PC-3 (cell line): ENCODE data around the gene ABTB2. TPM values are rescaled to one million over a fixed set of nuclear protein-coding genes. Genes with fewer than 3 reads are reported as not detected.

ENCODE experiments used
- ATAC-seq: fragments of 200-7000 bp; cut with Tn5 transposase; 2 replicates; pipeline ENCODE4 v1.9.1; 2020; ENCODE audit warnings: mild to moderate bottlenecking, moderate library complexity
- BruUV-seq: library from RNA; stranded (reverse); fragments of 400-500 nt; replicated peaks from 2 replicates; lab custom pipeline; 2021; lab: Mats Ljungman, UMichigan
- CTCF ChIA-PET: fragments of 300-600 bp; sonication (Branson Sonifier 250); formaldehyde crosslinking; loops from one replicate; lab custom pipeline; 2022; ENCODE audit warnings: antibody characterized with exemption; lab: Charles Lee
- POLR2A ChIA-PET: fragments of 300-600 bp; sonication (Branson Sonifier 250); formaldehyde crosslinking; loops from one replicate; lab custom pipeline; 2022; ENCODE audit warnings: antibody characterized with exemption; ENCODE audit not compliant: unreplicated experiment; lab: Charles Lee
- DNase-seq: peaks from one replicate; pipeline ENCODE4 v3.0.0-alpha.2; 2015
- H2AFZ ChIP-seq: fragments of 300-600 bp; sonication (generic); 2 replicates; pipeline ENCODE4 v1.6.0; 2016; ENCODE audit warnings: antibody characterized with exemption, low read length
- H3F3A ChIP-seq: fragments of 300-600 bp; sonication (generic); one replicate; pipeline ENCODE4 v1.6.0; 2017; ENCODE audit warnings: antibody characterized with exemption, low read length, control low read depth, mild to moderate bottlenecking; ENCODE audit not compliant: unreplicated experiment
- H3K27ac ChIP-seq: fragments of 300-600 bp; sonication (generic); 2 replicates; pipeline ENCODE4 v1.5.1; 2016; ENCODE audit warnings: mild to moderate bottlenecking, low read length
- H3K27me3 ChIP-seq: fragments of 300-600 bp; sonication (generic); 2 replicates; pipeline ENCODE4 v1.6.1; 2016; ENCODE audit warnings: low read length, mixed read lengths
- H3K36me3 ChIP-seq: fragments of 300-600 bp; sonication (generic); 2 replicates; pipeline ENCODE4 v1.6.1; 2016; ENCODE audit warnings: low read depth, mixed run types, low read length, mixed read lengths
- H3K4me1 ChIP-seq: fragments of 300-600 bp; sonication (generic); 2 replicates; pipeline ENCODE4 v1.5.1; 2016; ENCODE audit warnings: low read length; ENCODE audit not compliant: insufficient read depth
- H3K4me2 ChIP-seq: fragments of 300-600 bp; sonication (generic); 2 replicates; pipeline ENCODE4 v1.6.0; 2016; ENCODE audit warnings: low read length
- H3K4me3 ChIP-seq: fragments of 300-600 bp; sonication (generic); 2 replicates; pipeline ENCODE4 v1.5.1; 2016; ENCODE audit warnings: mild to moderate bottlenecking, low read length, mixed read lengths
- H3K79me2 ChIP-seq: fragments of 300-600 bp; sonication (generic); 2 replicates; pipeline ENCODE4 v1.6.1; 2017; ENCODE audit warnings: low read length, mixed read lengths
- H3K9ac ChIP-seq: fragments of 300-600 bp; sonication (generic); 2 replicates; pipeline ENCODE4 v1.6.0; 2016; ENCODE audit warnings: mild to moderate bottlenecking, low read length
- H3K9me2 ChIP-seq: fragments of 300-600 bp; sonication (generic); replicated peaks from 2 replicates; pipeline ENCODE4 v1.6.1; 2016; ENCODE audit warnings: mixed run types, low read length, mixed read lengths
- H3K9me3 ChIP-seq: fragments of 300-600 bp; sonication (generic); 2 replicates; pipeline ENCODE4 v1.6.1; 2016; ENCODE audit warnings: low read length, mixed read lengths
- H4K20me1 ChIP-seq: fragments of 300-600 bp; sonication (generic); 2 replicates; pipeline ENCODE4 v1.6.1; 2016; ENCODE audit warnings: low read length, mixed read lengths
- CTCF ChIP-seq: fragments of 300-600 bp; sonication (generic); conservative IDR thresholded peaks from 2 replicates; pipeline ENCODE4 v1.5.1; 2017; ENCODE audit warnings: antibody characterized with exemption, low read depth, mild to moderate bottlenecking, low read length
- EZH2 ChIP-seq: fragments of 300-600 bp; sonication (generic); IDR thresholded peaks from one replicate; pipeline ENCODE4 v1.6.1; 2017; ENCODE audit warnings: antibody characterized with exemption, mild to moderate bottlenecking, low read length; ENCODE audit not compliant: unreplicated experiment
- EZH2phosphoT487 ChIP-seq: fragments of 300-600 bp; sonication (generic); IDR thresholded peaks from 2 replicates; pipeline ENCODE4 v1.6.1; 2018; ENCODE audit warnings: mild to moderate bottlenecking, antibody characterized with exemption, low read length, borderline replicate concordance
- intact Hi-C: fragments of 100-400 bp; cut with micrococcal nuclease; formaldehyde crosslinking; loops from 2 replicates; pipeline ENCODE4 v1.9.0; 2023
- total RNA-seq: library from RNA; depleted of rRNA; stranded (reverse); fragments of >200 nt; gene quantifications from 2 replicates; pipeline ENCODE4 v1.2.3, GENCODE V29; 2014

The ABTB2 gene
- total RNA-seq, 1 experiment from 2014 or later: 5.2 TPM

DNA sequence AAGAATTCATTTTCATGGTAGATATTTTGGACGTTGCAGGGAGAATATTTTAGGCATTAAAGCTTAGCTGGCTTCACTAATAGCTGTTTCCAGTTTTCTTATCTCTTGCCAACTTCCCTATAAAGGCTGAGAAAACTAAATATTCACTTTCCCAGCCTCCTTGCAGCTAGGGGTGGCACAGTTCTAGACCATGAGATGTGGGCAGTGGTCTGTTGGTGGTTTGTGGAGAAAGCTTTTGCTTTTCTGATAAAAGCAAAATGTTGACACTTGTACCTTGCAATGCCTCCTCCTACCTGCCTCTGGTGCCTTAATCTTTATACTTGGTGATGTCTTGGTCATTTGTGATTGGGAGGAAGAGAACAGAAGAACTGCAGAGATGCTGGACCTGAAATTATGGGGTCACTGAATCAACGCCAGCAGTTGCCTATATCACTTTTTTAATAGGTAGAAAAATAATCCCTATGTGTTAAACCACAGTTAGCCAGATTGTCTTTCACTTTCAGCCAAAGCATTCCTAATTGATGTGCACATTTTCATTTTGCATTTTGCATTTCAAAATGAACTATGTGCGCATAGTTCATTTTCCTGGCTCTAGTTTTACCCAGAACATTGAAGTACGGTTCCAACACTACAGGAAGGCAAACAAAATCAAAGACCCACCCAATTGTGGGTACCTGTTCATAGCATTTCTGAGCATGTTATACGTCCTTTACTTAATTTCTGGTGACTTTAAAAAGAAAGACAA is 24.9 kb upstream of the ABTB2 start:
- ChIA-PET CTCF (no interaction called here), POLR2A (no interaction called here)
- no peak overlapping the region for H3K9ac ChIP-seq
- no peaks in the 10 kb centered on the region for H4K20me1 ChIP-seq
- H3F3A ChIP-seq: peaks cover 14% of the 10 kb centered on the region
- intact Hi-C loops: no loop called here
- peaks cover 33% of the 10 kb centered on the region for H3K4me1 ChIP-seq
- DNase-seq (no peak), ATAC-seq (no peak)
- no peaks in the 10 kb centered on the region; the same call in 1 of the 2 replicates for H3K36me3 ChIP-seq
- H2AFZ ChIP-seq: no peak overlapping the region
- H3K9me3 ChIP-seq: peaks cover 7% of the 10 kb centered on the region; the same call in 1 of the 2 replicates
- no peak overlapping the region for H3K4me3 ChIP-seq
- H3K4me2 ChIP-seq: no peak overlapping the region
- H3K27me3 ChIP-seq: no peaks in the 10 kb centered on the region
- no TSS peak for BruUV-seq
- no peaks in the 10 kb centered on the region for H3K79me2 ChIP-seq
- H3K9me2 ChIP-seq: no peaks in the 10 kb centered on the region
- no peak for TF ChIP-seq EZH2phosphoT487
- TF ChIP-seq CTCF: no peak
- TF ChIP-seq EZH2: no peak
- no peak overlapping the region for H3K27ac ChIP-seq

DNA sequence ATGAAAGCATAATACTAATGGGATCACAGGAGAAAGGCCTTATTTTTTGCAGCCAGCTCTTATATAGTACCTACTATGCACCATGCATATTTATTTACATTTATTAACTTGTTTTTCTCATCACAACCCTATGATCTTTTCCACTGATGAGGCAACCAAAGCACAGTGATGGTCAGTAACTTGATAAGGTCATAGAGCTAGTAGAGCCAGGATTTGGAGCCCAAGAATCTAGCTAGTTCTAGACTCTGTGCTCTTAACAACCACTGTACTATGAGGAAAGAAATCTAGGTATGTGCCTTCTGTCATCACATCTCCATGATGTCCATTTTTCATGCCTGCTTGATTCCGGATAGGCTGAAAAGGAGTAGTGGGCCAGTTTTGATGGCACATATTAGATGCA is 24.0 kb upstream of the ABTB2 start:
- no peak for TF ChIP-seq EZH2
- no peak for TF ChIP-seq CTCF
- no peak for TF ChIP-seq EZH2phosphoT487
- peaks cover 30% of the 10 kb centered on the region for H3K4me1 ChIP-seq
- DNase-seq (no peak), ATAC-seq (no peak)
- peaks cover 14% of the 10 kb centered on the region for H3F3A ChIP-seq
- no peaks in the 10 kb centered on the region for H3K79me2 ChIP-seq
- ChIA-PET CTCF (interaction anchor here (0.5 kb wide), 1 partner anchor 15 kb away, joined by 4 read pairs; no protein-coding TSS in a partner anchor), POLR2A (no interaction called here)
- H3K9me3 ChIP-seq: peaks cover 8% of the 10 kb centered on the region; the same call in 1 of the 2 replicates
- no peak overlapping the region for H3K9ac ChIP-seq
- H3K27me3 ChIP-seq: no peaks in the 10 kb centered on the region
- no peaks in the 10 kb centered on the region for H3K9me2 ChIP-seq
- intact Hi-C loops: no loop called here
- no peak overlapping the region for H3K4me2 ChIP-seq
- no TSS peak for BruUV-seq
- H3K36me3 ChIP-seq: no peaks in the 10 kb centered on the region; the same call in 1 of the 2 replicates
- no peak overlapping the region for H3K4me3 ChIP-seq
- H3K27ac ChIP-seq: no peak overlapping the region
- H2AFZ ChIP-seq: no peak overlapping the region
- no peaks in the 10 kb centered on the region for H4K20me1 ChIP-seq

- Histone ChIP-seq H3K4me1 (peaks cover 30% of the 10 kb centered on the region), H3K4me2 (peak overlapping the region; percentile 69), H3K79me2 (no peaks in the 10 kb centered on the region), H3K9ac (no peak overlapping the region), H2AFZ (no peak overlapping the region), H3K27me3 (no peaks in the 10 kb centered on the region), H3K9me3 (peaks cover 8% of the 10 kb centered on the region; the same call in 1 of the 2 replicates), H3K27ac (peak overlapping the region; percentile 97), H3K36me3 (peaks cover 4% of the 10 kb centered on the region; the same call in 1 of the 2 replicates), H3K4me3 (no peak overlapping the region), H3K9me2 (no peaks in the 10 kb centered on the region), H4K20me1 (no peaks in the 10 kb centered on the region), H3F3A (peaks cover 14% of the 10 kb centered on the region)
- ChIA-PET POLR2A (interaction anchor here (0.6 kb wide), 2 partner anchors 15 to 42 kb away, joined by 3 to 4 read pairs; no protein-coding TSS in a partner anchor), CTCF (interaction anchor here (0.8 to 1.0 kb wide), 3 partner anchors 14 to 1296 kb away, joined by 3 to 4 read pairs (median 3); no protein-coding TSS in a partner anchor)
- peak; percentile 76 for ATAC-seq
- TF ChIP-seq EZH2phosphoT487 (no peak), EZH2 (no peak), CTCF (no peak)
- no TSS peak for BruUV-seq
- intact Hi-C loops: no loop called here
- peak; percentile 95 for DNase-seq
Observed at GRCh38 chr11:34380696-34381095, 22.9 kb upstream of the ABTB2 start.
